Measurements from ENCODE around the gene USHBP1. TPM values are rescaled to one million over a fixed set of nuclear protein-coding genes. Genes with fewer than 3 reads are reported as not detected.

The USHBP1 gene
- total RNA-seq, 2 donors from 2014 or later, result 0.19 to 0.46 TPM

GRCh38 chr19:17266026-17266425 is 1.5 kb upstream of the USHBP1 start:
- Mint-ChIP-seq H3K27me3 (ENCODE audit: low read depth) (no peaks in the 10 kb centered on the region), H3K36me3 (ENCODE audit: insufficient read depth in 2 of 2) (peaks cover 2 to 11% of the 10 kb centered on the region in 2 donors), H3K4me1 (ENCODE audit: low read depth) (peaks cover 24% of the 10 kb centered on the region), H3K9me3 (no peaks in the 10 kb centered on the region), H3K4me3 (no peak overlapping the region), H3K27ac (no peak overlapping the region)
- ATAC-seq (replicated peaks in 1 of 2), result no peak
- no peak for DNase-seq

- H3K4me1 Mint-ChIP-seq (ENCODE audit: low read depth), result peaks cover 30% of the 10 kb centered on the region
- no peak overlapping the region for H3K27ac Mint-ChIP-seq
- H3K36me3 Mint-ChIP-seq (ENCODE audit: insufficient read depth in 2 of 2), result no peaks in the 10 kb centered on the region
- no peaks in the 10 kb centered on the region for H3K9me3 Mint-ChIP-seq
- H3K27me3 Mint-ChIP-seq (ENCODE audit: low read depth), result no peaks in the 10 kb centered on the region
- ATAC-seq (replicated peaks in 1 of 2) (no peak), DNase-seq (no peak)
- H3K4me3 Mint-ChIP-seq, result peak overlapping the region in 1 of 2 donors; percentile 49
Measured at GRCh38 chr19:17263712-17264640, 569 bp downstream of the USHBP1 start.

GRCh38 chr19:17262557-17262956 is 2.0 kb downstream of the USHBP1 start:
- H3K36me3 Mint-ChIP-seq (ENCODE audit: insufficient read depth in 2 of 2), result no peaks in the 10 kb centered on the region
- no peak for ATAC-seq (replicated peaks in 1 of 2)
- H3K9me3 Mint-ChIP-seq, result no peaks in the 10 kb centered on the region
- DNase-seq, result no peak
- no peak overlapping the region for H3K4me3 Mint-ChIP-seq
- H3K27me3 Mint-ChIP-seq (ENCODE audit: low read depth), result no peaks in the 10 kb centered on the region
- H3K27ac Mint-ChIP-seq, result no peak overlapping the region
- H3K4me1 Mint-ChIP-seq (ENCODE audit: low read depth), result peaks cover 19% of the 10 kb centered on the region

GRCh38 chr19:17260842-17261325 is 3.7 kb downstream of the USHBP1 start:
- ATAC-seq (replicated peaks in 1 of 2) (peak; percentile 99), DNase-seq (peak; percentile 90 to 92)
- Mint-ChIP-seq H3K27ac (no peak overlapping the region), H3K9me3 (no peaks in the 10 kb centered on the region), H3K36me3 (ENCODE audit: insufficient read depth in 2 of 2) (no peaks in the 10 kb centered on the region), H3K4me3 (no peak overlapping the region), H3K4me1 (ENCODE audit: low read depth) (peaks cover 14% of the 10 kb centered on the region), H3K27me3 (ENCODE audit: low read depth) (no peaks in the 10 kb centered on the region)

GRCh38 chr19:17259934-17260333 is 4.6 kb downstream of the USHBP1 start:
- Mint-ChIP-seq H3K27ac (no peak overlapping the region), H3K27me3 (ENCODE audit: low read depth) (no peaks in the 10 kb centered on the region), H3K4me3 (no peak overlapping the region), H3K36me3 (ENCODE audit: insufficient read depth in 2 of 2) (no peaks in the 10 kb centered on the region), H3K4me1 (ENCODE audit: low read depth) (peaks cover 12% of the 10 kb centered on the region), H3K9me3 (no peaks in the 10 kb centered on the region)
- no peak for DNase-seq
- no peak for ATAC-seq (replicated peaks in 1 of 2)

GRCh38 chr19:17259118-17259780 is 5.3 kb downstream of the USHBP1 start:
- ATAC-seq (replicated peaks in 1 of 2), result no peak
- no peak for DNase-seq
- Mint-ChIP-seq H3K4me1 (ENCODE audit: low read depth) (peaks cover 7% of the 10 kb centered on the region), H3K4me3 (no peak overlapping the region), H3K36me3 (ENCODE audit: insufficient read depth in 2 of 2) (no peaks in the 10 kb centered on the region), H3K27me3 (ENCODE audit: low read depth) (no peaks in the 10 kb centered on the region), H3K9me3 (no peaks in the 10 kb centered on the region), H3K27ac (no peak overlapping the region)

GRCh38 chr19:17256130-17256529 is 8.4 kb downstream of the USHBP1 start:
- no peaks in the 10 kb centered on the region for H3K9me3 Mint-ChIP-seq
- DNase-seq, result no peak
- no peak overlapping the region for H3K4me3 Mint-ChIP-seq
- H3K4me1 Mint-ChIP-seq (ENCODE audit: low read depth), result peaks cover 7% of the 10 kb centered on the region
- no peaks in the 10 kb centered on the region for H3K36me3 Mint-ChIP-seq (ENCODE audit: insufficient read depth in 2 of 2)
- no peaks in the 10 kb centered on the region for H3K27me3 Mint-ChIP-seq (ENCODE audit: low read depth)
- H3K27ac Mint-ChIP-seq, result no peak overlapping the region
- no peak for ATAC-seq (replicated peaks in 1 of 2)

GRCh38 chr19:17255150-17255621 is 9.4 kb downstream of the USHBP1 start:
- H3K9me3 Mint-ChIP-seq, result no peaks in the 10 kb centered on the region
- H3K27me3 Mint-ChIP-seq (ENCODE audit: low read depth), result no peaks in the 10 kb centered on the region
- no peak overlapping the region for H3K4me3 Mint-ChIP-seq
- DNase-seq, result no peak
- H3K4me1 Mint-ChIP-seq (ENCODE audit: low read depth), result no peaks in the 10 kb centered on the region
- H3K36me3 Mint-ChIP-seq (ENCODE audit: insufficient read depth in 2 of 2), result no peaks in the 10 kb centered on the region
- no peak for ATAC-seq (replicated peaks in 1 of 2)
- no peak overlapping the region for H3K27ac Mint-ChIP-seq

GRCh38 chr19:17254636-17255035 is 9.9 kb downstream of the USHBP1 start:
- ATAC-seq (replicated peaks in 1 of 2) (no peak), DNase-seq (no peak)
- Mint-ChIP-seq H3K4me3 (no peak overlapping the region), H3K27ac (no peak overlapping the region), H3K4me1 (ENCODE audit: low read depth) (no peaks in the 10 kb centered on the region), H3K9me3 (no peaks in the 10 kb centered on the region), H3K27me3 (ENCODE audit: low read depth) (no peaks in the 10 kb centered on the region), H3K36me3 (ENCODE audit: insufficient read depth in 2 of 2) (no peaks in the 10 kb centered on the region)

GRCh38 chr19:17249887-17250548 is 14.5 kb downstream of the USHBP1 start:
- H3K27ac Mint-ChIP-seq, result no peak overlapping the region
- ATAC-seq (replicated peaks in 1 of 2), result no peak
- DNase-seq, result no peak
- H3K9me3 Mint-ChIP-seq, result no peaks in the 10 kb centered on the region
- no peaks in the 10 kb centered on the region for H3K36me3 Mint-ChIP-seq (ENCODE audit: insufficient read depth in 2 of 2)
- no peak overlapping the region for H3K4me3 Mint-ChIP-seq
- H3K4me1 Mint-ChIP-seq (ENCODE audit: low read depth), result peaks cover 10% of the 10 kb centered on the region
- H3K27me3 Mint-ChIP-seq (ENCODE audit: low read depth), result peaks cover 9% of the 10 kb centered on the region

GRCh38 chr19:17248011-17248776 is 16.4 kb downstream of the USHBP1 start:
- no peak for DNase-seq
- H3K4me3 Mint-ChIP-seq, result no peak overlapping the region
- H3K27me3 Mint-ChIP-seq (ENCODE audit: low read depth), result peaks cover 9% of the 10 kb centered on the region
- H3K36me3 Mint-ChIP-seq (ENCODE audit: insufficient read depth in 2 of 2), result no peaks in the 10 kb centered on the region
- no peak for ATAC-seq (replicated peaks in 1 of 2)
- H3K4me1 Mint-ChIP-seq (ENCODE audit: low read depth), result peaks cover 10% of the 10 kb centered on the region
- H3K27ac Mint-ChIP-seq, result no peak overlapping the region
- no peaks in the 10 kb centered on the region for H3K9me3 Mint-ChIP-seq

GRCh38 chr19:17246681-17247425 is 17.7 kb downstream of the USHBP1 start:
- peaks cover 9% of the 10 kb centered on the region for H3K27me3 Mint-ChIP-seq (ENCODE audit: low read depth)
- no peak overlapping the region for H3K27ac Mint-ChIP-seq
- peak in 1 of 2 donors; percentile 1 for ATAC-seq (replicated peaks in 1 of 2)
- DNase-seq, result peak in 1 of 2 donors; percentile 19
- H3K36me3 Mint-ChIP-seq (ENCODE audit: insufficient read depth in 2 of 2), result no peaks in the 10 kb centered on the region
- H3K4me3 Mint-ChIP-seq, result peak overlapping the region; percentile 90 to 93
- peaks cover 10% of the 10 kb centered on the region for H3K4me1 Mint-ChIP-seq (ENCODE audit: low read depth)
- H3K9me3 Mint-ChIP-seq, result no peaks in the 10 kb centered on the region
